ENCODE measurements around the gene FARP2.

DNA sequence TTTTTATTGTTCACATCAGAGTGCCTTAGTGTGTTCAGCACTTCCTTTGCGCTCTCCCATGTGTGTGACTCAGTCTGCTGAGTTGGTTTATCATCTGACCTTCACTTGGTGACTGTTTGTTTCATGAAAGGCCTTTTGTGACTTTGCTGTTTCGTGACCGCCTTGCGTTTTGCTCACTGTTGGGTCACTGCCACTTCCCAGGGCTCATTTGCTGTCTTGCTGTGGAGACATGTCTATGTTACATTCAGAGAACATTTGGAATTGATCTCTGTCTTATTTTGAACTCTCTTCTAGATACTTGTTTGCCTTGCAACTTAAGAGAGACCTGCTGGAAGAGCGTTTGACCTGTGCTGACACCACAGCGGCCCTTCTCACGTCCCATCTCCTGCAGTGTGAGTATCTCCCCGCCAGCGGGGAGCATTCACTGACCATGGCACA lies 54.7 kb downstream of the FARP2 start:
- TF ChIP-seq, protein P1, sequence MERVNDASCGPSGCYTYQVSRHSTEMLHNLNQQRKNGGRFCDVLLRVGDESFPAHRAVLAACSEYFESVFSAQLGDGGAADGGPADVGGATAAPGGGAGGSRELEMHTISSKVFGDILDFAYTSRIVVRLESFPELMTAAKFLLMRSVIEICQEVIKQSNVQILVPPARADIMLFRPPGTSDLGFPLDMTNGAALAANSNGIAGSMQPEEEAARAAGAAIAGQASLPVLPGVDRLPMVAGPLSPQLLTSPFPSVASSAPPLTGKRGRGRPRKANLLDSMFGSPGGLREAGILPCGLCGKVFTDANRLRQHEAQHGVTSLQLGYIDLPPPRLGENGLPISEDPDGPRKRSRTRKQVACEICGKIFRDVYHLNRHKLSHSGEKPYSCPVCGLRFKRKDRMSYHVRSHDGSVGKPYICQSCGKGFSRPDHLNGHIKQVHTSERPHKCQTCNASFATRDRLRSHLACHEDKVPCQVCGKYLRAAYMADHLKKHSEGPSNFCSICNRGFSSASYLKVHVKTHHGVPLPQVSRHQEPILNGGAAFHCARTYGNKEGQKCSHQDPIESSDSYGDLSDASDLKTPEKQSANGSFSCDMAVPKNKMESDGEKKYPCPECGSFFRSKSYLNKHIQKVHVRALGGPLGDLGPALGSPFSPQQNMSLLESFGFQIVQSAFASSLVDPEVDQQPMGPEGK (CRISPR knock-in tag; IDR thresholded peaks at IDR 0.05; ENCODE audit: borderline replicate concordance): no peak
- TF ChIP-seq, protein P2, sequence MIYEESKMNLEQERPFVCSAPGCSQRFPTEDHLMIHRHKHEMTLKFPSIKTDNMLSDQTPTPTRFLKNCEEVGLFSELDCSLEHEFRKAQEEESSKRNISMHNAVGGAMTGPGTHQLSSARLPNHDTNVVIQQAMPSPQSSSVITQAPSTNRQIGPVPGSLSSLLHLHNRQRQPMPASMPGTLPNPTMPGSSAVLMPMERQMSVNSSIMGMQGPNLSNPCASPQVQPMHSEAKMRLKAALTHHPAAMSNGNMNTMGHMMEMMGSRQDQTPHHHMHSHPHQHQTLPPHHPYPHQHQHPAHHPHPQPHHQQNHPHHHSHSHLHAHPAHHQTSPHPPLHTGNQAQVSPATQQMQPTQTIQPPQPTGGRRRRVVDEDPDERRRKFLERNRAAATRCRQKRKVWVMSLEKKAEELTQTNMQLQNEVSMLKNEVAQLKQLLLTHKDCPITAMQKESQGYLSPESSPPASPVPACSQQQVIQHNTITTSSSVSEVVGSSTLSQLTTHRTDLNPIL (CRISPR knock-in tag; IDR thresholded peaks at IDR 0.05; ENCODE audit: low read depth): no peak
- TF ChIP-seq ZNF8 (CRISPR knock-in tag; IDR thresholded peaks at IDR 0.05) (no peak), CSDC2 (CRISPR knock-in tag; IDR thresholded peaks at IDR 0.05) (no peak)
- TF ChIP-seq, protein P3, sequence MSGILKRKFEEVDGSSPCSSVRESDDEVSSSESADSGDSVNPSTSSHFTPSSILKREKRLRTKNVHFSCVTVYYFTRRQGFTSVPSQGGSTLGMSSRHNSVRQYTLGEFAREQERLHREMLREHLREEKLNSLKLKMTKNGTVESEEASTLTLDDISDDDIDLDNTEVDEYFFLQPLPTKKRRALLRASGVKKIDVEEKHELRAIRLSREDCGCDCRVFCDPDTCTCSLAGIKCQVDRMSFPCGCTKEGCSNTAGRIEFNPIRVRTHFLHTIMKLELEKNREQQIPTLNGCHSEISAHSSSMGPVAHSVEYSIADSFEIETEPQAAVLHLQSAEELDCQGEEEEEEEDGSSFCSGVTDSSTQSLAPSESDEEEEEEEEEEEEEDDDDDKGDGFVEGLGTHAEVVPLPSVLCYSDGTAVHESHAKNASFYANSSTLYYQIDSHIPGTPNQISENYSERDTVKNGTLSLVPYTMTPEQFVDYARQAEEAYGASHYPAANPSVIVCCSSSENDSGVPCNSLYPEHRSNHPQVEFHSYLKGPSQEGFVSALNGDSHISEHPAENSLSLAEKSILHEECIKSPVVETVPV (CRISPR knock-in tag; IDR thresholded peaks at IDR 0.05): no peak
